Activated CD4-positive, alpha-beta T cell treated with anti-CD3 and anti-CD28 coated beads, Interleukin-2, Interleukin-6, amounts not matched to agents 100 ng/mL and 50 ng/mL, durations not matched to agents 16 hours and 8 hours (primary cell): Measurements from ENCODE around the gene WHRN.

Source experiments
- DNase-seq: peaks from one replicate; pipeline ENCODE4 v3.0.0-alpha.2; 2020

WHRN gene

DNA sequence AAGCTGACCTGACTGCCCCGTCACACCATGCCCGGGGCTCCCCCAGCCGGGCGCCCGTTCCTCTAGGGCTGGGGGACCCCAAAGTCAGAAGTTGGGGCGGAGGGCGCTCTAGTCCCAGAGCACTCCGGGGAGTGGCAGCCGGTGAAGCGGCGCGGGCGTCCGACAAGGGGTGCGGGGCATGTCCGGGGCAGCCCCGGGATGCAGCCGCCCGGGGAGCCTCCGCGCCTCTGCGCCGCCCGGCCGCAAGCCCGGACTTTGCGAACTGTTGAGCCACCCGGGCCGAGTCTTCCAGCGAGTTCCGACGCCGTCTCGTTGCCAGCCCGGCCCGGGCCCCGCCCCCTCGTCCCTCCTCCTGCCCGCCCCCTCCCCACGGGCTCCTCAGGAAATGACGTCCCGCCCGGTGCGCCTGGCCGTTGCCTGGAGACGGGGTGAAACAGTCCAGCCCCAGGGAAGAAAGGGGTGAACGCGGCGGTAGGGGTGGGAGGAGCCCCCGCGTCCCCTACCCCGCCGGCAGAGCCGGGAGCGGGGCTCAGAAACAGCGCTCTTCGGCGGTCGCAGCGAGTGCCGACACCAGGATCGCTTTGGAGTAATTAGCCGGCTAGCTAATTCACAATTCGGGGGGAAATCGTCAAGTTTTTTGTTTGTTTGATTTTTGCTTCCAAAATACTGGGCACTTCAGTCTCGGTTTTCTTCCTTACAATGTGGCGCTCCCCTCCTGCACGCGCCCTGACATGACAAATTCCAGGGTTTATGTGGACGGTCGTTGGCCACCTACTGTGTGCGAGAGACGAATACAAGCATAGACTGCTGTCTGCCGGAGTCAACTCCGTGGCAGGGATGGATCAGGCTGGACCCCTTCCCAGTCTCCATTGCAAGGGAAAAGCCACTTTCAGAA, at the start of gene WHRN:
Gene WHRN, minus strand, starts transcription at position 287 of the 895 bp plus-strand sequence. CDS start 672 bp downstream, outside the sequence.
- peak; percentile 89 for DNase-seq

DNA sequence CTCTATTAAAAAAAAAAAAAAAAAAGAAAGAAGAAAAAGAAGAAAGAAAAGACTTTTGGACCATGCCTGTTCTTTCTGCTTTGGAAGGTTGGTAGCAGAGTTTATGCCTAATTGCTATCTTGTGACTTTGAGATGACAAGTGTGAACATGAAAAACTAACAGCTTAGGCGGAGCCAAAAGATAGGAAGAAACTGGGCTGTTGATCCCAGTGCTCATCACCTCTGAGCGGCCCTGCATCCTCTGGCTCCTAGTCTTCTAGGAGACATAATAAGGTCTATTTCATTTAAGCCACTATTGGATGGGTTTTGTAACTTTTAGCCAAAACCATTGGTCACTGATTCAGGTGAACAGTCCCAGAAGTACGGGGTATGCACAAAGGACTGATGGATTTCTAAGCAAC, 47.9 kb upstream of the WHRN start:
- DNase-seq = no peak

DNA sequence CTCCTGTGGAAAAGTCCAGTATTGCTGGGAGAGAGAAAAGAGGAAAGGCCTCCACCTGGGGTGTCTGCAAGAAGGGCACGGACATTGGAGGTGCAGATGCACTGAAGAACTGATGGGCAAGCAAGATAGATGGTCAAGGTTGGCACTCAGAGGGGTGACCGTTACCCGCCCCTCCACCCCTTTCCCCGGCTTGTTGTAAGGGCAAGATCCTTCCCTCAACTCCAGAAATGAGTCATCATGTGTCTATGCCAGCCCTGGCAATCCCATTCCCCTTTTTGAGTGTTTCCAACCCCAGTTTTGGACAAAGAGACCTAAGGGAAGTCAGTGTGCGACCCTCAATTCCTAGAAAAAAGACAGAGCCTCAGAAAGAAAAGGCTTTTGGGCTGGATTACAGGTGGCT, 47.4 kb upstream of the WHRN start:
- no peak for DNase-seq

DNA sequence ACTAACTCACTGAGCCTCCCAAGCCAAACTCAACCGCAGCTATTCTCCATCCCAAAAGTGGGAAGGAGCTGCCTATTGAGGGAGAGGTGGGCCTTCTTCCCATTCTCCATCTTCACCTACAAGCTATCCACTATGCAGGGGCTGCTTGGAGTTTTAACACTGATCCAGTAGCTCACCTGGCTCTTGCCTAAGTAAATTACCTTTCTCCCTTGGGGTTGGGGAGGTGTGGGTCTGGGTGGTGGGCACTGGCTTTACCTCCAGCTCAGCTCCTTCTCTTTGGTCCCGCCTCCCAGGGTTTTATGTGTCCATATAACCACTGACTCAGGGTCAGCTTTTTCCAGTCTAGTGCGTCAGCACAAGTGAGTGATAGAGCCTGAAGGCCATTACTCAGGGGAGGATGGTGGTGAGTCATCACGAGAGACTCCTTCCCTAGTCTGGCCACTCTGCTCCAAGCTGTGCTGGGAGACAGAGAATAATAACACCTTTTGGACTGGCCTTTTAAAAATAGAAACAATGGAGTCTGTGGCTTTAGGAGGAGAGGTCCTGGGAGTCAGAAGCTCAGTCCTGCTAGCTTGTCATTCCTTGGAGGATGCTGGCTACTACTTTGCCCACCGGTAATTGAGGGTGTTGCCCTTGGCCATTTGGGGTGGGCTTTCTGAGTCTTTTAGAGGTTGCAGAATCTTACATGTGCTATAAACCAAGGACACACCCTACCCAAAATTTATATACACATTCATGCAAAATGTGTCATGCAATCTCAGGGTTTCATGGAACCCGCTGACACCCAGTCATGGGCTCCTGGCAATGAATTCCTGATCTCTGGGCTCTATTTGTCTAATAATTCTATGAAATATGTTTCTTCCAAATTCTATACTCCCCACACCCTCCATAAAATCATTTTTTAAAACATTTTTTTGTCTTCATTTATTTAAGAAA, 46.7 kb upstream of the WHRN start:
- no peak for DNase-seq

DNA sequence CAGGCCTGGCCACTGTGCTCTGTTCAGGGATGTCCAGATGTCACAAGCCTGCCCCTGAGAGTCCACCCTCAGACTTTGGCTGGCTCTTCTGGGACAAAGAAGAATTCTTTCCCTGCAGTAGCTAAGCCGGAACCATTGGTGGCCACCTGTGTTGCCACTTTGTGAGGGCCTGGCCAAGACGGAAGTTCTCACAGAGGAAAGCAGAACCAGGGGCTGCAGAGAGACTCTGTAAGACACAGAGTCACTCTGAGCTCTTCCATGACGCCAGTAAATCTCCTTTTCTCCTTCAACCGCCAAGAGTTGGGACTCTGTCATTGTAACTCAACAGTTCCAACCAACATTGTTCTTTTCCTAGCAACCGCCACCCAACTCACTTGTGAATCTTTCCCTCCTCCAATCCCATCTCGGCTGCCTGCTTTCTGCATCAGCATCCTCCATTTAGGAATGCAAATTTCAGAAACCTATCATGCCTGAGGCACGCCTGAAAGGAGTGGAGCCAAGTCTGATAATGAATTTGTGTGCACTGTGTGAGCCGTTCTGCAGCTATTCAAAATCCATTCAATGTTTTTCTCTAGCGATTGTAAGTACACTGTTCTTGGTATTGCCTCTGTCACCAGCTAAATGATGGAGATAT, 44.5 kb upstream of the WHRN start:
- no peak for DNase-seq

DNA sequence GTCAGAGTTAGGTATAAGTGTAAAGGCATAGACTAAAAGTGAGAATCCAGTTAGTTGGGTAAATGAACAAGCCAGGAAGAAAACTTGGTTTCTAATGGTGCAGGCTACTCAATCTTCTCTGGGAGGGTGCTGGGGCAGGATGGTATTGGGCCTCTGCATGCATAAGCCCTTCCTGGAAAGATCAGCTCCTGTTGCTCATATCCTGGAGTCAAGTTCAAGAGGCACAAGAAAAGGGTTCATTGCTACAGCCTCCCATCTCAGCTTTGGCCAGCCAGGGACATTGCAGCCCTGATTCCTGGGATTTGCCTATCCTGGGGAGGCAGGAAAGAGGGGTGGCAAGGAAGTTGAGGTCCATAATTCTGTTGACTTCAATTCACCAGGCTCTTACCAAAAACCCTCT, 41.6 kb upstream of the WHRN start:
- no peak for DNase-seq

DNA sequence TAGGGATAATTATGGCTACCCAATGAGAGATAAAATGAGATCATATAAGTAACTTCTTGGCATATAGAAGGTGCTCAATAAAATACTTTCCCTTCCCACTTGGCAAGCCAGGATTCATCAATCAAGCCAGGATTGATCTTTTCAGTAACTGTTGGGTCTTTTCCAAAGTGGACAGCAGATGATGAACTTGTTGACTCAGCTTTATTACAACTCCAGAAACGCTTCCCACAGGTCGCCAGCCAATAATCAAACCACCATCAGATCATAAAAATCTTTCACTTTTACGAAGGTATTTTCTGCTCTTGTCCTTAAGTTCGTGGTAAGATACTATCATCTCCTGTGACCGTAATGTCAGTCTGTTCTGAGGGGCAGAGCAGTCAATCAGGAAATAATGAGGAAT, 39.8 kb upstream of the WHRN start:
- DNase-seq = no peak

DNA sequence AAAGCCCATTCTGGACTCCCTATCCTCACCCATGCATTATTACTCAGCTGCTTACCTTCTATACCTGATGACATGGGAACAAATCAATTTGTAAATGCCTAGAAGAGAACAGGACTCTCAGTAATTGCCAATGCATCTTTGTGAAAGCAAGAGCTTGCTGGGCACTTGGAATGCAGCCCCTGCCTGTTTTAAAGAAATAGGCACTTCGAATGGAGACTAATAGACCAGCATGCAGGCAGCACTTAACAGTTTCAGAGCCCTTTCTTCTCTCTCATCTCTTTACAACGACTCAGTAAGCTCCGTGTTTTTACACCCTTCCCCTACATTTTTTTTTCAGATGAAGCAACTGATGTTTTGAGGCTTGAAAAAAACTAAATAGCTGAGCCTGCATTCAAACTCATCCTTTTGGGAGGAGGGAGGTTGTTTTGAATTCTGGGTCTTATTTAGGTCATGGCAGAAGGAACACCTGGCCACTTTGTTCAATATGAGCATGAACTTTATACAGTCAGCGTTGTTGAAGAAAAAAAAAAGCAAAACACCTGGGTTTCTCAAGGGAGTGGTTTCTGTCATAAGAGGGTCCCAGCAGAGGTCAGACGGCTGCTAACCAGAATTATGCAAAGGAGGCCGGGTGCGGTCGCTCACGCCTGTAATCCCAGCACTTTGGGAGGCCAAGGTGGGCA, 34.6 kb upstream of the WHRN start:
- DNase-seq = no peak

DNA sequence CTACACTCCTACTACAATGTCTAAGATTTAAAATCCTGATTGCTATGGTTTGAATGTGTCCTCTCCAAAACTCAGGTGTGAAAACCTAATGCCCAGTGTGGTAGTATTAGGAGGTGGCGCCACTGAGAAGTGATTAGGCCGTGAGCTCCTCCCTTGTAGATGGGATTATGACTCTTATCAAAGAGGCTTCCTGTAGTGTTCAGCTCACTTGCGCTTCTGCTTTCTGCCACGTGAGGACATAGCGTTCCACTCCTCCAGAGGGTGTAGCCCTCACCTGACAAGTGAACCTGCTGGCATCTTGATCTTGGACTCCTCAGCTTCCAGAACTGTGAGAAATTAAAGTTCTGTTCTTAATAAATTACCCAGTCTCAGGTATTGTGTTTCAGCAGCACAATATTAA, 33.0 kb upstream of the WHRN start:
- peak; percentile 16 for DNase-seq

DNA sequence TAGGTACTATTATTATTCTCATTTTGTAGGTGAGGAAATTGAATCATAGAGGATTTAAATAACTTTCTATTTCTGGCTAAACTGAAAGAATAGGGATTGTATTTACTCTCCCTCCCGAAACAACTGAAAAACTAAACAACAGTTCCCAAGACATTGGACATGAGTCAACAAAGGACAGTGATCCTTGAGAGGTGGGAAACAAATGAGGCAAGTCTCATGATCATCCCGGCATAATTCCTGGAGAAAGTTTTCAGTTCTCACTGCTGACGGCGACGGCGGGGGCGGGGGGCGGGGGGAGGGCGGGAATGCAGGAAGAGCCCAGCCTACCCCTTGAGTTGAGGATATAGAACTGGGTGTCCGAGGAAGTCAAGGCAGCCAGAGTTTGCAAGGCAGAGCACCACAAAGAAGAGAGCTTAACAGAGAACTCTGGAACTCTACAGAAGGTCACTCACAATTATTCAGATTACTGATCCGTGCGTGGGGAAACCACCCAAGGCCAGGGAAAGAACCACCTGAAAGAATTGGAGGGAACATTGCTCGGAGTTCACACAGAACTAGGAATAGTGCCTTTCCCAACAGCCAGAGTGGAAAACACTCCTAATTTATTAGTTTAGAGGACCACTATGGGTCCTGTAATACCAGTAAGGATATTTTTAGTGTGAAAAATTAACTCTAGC, 27.4 kb upstream of the WHRN start:
- no peak for DNase-seq

DNA sequence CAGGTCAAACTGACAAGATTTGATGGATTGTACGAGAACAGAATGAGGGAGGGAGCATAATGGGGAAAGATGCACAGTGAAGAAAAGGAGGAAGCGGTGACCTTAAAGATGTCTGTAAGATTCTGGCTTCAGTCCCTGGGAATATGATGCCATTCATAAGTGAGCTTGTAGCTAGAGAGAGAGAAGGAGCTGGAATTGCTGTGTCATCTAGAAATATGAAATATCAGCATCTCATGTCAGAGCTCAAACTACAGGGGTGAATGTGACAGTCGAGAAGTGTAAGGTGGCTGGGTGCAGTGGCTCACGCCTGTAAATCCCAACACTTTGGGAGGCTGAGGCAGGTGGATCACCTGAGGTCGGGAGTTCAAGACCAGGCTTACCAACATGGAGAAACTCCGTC, 24.0 kb upstream of the WHRN start:
- no peak for DNase-seq

DNA sequence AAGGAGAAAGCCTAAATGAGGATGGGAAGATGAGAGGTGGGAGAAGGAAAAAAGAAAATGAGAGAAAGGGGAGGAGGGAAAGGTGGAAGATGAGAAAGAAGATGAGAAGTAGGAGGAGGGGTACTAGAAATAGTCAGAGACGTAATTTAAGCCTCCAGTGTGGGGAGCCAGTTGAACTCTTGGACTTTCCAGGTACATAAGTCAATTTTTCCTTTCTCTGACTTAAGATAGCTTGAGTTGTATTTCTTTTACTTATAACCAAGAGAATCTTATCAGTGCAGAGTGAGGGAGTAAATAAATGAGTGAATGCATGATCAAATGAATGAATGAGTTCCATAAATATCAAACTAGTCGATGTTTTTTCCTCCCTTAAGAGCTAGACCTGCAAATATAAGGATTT, 21.5 kb upstream of the WHRN start:
- DNase-seq = no peak

DNA sequence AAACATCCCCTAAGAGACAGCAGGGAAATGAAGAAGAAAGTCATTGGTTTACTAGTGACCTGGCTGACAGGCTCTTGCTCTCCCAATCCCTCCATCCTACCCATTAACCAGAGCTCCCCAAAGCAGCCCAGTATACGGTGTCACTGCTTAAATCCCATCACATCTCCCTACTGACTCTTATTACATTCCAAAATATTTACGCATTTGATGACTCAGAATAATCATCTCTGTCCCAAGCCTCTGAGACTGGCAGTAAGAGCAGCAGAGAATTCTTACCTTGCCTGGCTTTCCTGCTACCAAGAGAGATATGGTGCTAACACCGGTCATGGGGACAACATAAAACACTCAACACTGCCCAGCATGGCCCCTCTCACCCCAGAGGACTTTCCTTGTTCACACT, 20.2 kb upstream of the WHRN start:
- no peak for DNase-seq

DNA sequence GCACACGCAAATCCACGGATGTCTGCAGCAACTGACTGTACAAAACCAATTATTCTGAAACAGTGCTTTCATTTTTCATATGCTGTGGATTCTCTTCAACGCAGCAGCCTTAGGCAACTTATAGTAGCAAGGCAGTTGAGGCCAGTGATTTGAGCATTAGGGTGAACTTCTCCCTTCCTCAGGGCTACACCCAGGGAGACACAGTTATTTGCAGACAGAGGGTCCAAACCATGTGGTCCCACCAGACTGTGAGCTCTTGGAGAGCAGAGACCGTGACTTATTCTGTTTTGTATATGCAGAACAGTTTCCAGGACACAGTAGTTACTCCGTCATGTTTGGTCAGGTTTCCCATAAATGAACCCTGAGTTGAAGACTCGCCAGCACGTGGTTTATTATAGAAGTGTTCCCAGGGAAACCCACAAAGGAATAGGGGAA, 19.0 kb upstream of the WHRN start:
- DNase-seq = no peak

DNA sequence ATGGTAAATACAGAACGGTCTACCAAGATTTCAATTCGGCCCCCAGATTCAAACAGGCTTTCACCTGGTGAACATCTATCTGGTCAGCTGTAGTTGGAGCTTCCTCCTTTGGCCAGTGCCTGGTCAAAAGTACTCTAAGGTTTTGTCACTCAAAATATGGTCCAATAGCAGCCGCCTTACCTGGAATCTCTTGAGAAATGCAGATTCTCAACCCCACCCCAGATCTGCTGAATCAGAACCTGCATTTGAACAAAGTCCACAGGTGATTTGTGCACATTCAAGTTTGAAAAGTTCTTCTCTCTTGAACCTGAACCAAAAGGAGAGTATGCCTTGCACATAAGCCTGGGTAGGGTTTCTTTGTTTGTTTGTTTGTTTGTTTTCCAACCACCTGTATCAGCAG, 17.6 kb upstream of the WHRN start:
- DNase-seq = no peak

DNA sequence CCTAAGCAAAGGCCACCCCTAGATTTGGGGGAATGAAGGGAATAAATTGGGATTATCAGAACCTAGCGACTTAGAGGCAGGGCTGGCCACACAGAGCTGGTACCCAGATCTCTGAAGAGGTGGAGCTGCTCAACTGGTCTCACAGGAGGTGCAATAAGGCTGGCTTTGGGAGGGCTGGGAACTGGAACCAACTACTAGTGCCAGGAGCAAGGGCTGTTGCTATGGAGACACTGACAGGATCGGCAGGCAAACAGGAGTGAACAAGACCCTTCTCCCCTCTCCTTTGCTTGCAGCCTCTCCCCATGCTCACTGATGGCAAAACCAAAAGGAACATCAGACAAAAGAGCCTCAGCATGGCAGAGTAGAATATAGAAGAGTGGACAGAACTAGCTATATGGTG, 17.0 kb upstream of the WHRN start:
- DNase-seq = no peak

DNA sequence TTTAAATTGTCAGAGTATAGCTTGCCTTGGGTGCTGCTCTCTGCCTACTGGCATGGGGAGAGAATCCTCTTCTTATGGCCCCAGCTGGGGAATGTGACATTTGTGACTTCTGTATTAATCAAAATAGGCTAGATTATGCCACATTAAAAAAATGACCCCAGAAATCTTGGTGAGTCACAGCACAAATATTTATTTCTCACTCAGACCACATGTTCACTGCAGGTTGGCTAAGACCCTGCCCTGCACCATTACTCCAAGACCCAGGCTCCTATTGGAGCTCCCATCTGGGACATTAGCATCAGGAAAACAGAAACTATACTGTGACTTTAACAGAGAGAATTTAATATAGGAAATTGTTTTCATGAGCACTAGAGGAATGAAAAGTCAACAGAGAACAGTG, 16.6 kb upstream of the WHRN start:
- no peak for DNase-seq

DNA sequence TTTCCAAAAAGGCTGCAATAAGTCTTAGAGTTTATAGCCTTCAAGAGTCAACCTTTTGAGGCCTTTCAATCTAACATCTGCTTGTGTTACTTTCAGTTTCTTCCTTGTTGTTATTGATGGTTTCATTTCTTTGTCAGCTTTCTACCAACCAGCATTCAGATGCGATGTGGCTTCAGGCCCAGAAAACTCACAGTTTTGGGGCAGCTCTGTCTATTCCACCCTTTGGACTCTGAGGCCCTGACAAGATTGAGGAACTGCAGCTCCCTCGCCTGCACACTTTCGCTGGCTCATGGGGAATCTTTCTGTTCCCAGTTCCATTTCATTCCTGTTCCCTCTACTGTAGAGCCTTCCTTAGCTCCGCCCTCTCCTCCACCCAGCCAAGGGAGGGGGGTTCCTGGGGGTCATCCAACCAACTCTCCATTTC, 13.3 kb upstream of the WHRN start:
- DNase-seq = no peak

DNA sequence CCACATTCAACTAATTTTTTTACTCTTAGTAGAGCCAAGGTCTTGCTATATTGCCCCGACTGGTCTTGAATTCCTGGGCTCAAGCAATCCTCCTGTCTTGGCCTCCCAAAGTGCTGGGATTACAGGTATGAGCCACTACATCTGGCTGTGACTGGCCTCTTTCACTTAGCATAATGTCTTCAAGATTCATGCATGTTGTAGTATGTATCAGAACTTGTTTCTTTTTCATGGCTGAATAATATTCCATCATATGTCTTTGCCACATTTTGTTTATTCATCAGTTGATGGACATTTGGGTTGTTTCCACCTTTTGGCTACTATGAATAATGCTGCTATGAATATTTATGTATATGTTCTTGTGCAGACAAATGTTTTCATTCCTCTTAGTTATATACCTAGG, 12.8 kb upstream of the WHRN start:
- no peak for DNase-seq

DNA sequence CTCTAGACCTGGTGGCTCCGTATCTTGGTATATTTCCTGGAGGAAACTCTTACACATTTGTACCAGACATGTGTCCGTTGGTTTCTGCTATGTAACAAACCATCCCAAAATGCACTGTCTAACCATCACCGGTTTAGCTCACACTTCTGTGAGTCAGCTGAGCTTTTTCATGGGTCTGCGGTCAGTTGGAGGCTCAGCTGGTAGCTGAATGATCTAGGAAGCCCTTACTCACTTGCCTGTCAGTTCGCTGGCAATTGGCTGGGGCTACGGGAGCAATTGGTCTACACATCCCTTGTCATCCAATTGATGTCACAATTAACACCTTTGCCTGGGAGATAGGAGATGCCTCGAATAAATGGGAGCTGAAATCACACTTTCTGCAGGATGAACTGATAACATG, 11.6 kb upstream of the WHRN start:
- DNase-seq = no peak

DNA sequence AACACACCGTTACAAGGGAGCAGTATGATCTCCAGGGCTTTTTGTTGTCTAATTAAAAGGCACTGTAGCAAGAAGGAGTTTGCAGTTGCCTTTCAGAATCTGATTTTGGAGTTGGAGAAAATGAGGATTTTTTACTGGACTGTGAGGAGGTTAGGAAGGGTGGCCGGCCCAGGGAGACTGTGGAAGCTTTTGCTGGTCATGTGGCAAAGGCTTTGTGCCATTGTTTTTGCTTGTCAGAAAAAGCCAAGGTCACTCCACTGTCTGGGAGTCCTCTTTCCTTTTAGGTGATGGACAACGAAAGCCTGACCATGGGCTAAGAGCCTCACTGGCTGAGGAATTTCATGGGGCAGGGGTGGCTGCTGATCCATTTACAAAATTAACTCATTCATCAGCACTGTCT, 10.3 kb upstream of the WHRN start:
- no peak for DNase-seq

DNA sequence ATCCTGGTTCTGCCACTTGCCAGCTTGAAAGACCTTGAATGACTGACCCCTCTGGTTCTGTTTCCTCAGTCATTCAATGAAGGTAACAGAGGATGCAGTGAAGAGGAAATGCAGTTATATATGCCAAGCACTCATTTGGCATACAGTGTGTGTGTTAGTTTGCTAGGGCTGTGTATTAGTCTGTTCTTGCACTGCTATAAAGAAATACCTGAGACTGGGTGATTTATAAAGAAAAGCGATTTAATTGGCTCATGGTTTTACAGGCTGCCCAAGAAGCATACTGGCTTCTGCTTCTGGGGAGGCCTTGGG, 8.6 kb upstream of the WHRN start:
- no peak for DNase-seq
